NCI-H2081 treated with DMSO at 0.1 percent for 48 hours (cell line): Measurements from ENCODE around the gene DYNLRB2.

Experiments used
- DNase-seq: peaks from one replicate; lab custom pipeline; 2025; lab: John Stamatoyannopoulos, UW

Gene DYNLRB2

DNA sequence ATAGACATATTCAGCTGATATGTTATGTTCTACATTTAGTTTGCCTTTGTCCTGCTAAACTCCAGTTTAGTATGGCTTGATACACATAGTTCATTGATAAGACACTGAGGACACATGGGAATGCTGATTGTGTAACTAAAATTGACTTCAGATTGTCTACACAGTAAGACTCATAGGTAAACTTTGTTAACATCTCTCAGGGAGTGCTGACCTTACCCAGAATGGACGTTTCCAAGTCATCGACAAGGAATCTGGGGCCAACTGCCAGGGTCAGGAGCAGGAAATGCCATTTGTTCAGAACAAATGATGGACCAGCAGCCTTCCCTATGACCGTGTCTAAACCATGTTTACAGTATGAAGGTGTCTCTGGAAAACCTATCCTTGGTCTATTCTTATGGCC is 58.7 kb downstream of the DYNLRB2 start:
- DNase-seq = no peak
